NK-92 (cell line): ENCODE results near the gene CD34.
"Not testable (repeated sequence)": the region's sequence is repeated elsewhere in the genome, so short reads cannot be mapped to it uniquely, and the experiment has no call there.

Experiments
- DNase-seq: peaks from one replicate; lab custom pipeline; 2025; ENCODE audit not compliant: unreplicated experiment; lab: John Stamatoyannopoulos, UW

The CD34 gene, protein sequence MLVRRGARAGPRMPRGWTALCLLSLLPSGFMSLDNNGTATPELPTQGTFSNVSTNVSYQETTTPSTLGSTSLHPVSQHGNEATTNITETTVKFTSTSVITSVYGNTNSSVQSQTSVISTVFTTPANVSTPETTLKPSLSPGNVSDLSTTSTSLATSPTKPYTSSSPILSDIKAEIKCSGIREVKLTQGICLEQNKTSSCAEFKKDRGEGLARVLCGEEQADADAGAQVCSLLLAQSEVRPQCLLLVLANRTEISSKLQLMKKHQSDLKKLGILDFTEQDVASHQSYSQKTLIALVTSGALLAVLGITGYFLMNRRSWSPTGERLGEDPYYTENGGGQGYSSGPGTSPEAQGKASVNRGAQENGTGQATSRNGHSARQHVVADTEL

DNA sequence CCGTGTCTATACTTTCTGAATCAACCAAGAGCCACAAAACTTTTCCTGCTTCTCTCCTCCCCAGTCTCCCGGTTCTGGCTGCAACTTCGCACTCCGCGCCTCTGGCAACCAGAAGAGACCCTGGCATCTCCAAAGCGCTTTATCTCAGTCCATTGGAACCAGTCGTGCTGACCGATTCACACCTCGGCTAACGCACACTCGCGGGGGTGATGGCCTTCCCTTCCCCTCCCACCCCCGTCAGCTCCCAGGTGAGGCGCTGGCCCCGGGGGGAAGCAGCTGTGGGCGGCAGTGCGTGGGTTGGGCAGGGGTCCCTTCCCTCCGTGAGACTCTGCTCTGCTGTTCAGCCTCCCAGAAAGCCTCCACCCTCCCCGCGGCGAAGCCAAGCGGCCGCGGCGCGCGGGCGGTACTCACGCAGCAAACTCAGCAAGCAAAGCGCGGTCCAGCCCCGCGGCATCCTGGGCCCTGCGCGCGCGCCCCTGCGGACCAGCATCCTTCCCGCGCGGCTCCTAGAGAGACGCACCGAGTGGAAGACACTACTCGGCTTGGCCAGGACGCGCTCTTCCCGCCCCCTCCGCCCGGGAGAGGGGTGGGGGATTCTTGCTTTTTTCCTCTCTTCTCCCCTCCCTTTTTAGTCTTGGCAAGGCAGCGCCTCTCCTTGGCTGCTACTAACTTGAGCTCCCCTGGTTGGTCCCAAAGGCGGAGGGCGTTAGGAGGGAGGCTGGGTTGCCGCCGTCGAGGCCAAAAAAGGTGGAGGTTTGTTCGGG is at the start of gene CD34:
TSS of gene CD34 (minus strand) at position 535 of the 764 bp plus-strand sequence. CDS start at position 490, 45 bp downstream.
- no peak for DNase-seq

DNA sequence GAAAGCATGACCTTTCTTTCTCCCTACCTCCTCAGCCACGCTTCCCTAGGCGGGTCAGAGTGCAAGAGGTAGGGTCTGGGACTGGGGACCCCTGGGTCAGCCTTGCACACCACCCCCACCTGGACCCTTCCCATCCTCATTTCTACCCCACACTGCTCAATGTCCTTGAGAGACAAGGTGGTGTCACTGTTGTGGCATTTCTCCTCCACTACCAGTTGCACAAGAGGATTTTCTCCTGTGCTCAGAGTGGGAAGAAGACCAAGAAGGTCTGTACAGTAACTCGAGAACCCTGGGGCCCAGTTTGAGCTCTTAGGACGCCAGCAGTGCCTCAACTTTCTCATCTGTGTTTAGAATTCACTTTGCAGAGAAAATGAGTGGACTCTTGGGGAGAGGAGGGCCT is 49.4 kb upstream of the CD34 start:
- DNase-seq: no peak

DNA sequence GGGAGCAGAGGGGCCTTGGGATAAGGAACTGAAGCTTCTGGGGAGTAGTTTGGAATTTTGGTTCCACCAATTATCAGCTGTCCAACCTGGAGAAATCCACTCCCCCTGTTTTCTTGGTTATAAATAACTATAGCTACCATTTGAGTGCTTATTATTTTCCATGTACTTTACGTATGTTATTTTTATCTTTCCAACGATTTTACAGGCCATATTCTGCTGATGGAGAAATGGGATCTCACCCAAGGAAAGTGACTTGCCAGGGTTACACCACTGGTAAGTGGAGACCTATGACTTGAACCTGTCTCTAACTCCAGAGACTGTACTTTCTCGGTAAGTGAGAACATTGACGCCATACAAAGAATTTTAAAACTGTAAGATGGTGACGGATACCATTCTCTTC is 49.0 kb upstream of the CD34 start:
- DNase-seq: no peak

DNA sequence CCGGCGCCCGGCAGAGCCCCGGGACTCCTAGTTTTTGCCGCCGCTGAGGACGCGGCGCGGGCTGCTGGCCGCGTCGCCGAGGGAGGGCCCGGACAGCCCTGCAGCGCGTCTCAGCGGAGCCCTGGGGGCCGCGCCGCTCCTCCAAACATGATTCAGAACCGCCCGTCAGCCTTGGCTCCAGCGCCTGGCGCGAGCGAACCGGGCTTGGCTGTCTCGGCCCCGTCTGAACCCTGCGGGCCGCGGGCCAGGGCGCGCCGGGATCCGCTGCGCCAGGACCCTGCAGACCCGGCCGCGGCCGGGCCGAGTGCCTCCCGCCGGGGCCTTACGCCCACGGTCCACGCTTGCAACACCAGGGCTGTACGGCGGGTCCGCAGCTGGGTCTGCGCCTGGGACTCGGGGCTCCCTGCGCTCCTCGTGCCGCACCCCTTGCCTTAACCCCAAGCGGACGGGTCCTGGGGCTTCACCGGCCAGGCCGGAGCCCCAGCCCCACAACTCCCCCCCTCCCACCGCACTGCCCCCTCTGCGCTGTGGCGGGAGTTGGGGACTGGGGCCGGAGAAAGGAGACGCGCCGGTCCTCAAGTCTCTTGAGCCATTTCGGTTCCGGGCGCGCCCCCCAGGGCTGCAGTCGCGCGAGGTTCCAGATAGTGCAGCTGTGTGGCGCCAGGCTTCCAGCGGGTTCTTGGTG is 48.4 kb upstream of the CD34 start:
- DNase-seq: no peak

DNA sequence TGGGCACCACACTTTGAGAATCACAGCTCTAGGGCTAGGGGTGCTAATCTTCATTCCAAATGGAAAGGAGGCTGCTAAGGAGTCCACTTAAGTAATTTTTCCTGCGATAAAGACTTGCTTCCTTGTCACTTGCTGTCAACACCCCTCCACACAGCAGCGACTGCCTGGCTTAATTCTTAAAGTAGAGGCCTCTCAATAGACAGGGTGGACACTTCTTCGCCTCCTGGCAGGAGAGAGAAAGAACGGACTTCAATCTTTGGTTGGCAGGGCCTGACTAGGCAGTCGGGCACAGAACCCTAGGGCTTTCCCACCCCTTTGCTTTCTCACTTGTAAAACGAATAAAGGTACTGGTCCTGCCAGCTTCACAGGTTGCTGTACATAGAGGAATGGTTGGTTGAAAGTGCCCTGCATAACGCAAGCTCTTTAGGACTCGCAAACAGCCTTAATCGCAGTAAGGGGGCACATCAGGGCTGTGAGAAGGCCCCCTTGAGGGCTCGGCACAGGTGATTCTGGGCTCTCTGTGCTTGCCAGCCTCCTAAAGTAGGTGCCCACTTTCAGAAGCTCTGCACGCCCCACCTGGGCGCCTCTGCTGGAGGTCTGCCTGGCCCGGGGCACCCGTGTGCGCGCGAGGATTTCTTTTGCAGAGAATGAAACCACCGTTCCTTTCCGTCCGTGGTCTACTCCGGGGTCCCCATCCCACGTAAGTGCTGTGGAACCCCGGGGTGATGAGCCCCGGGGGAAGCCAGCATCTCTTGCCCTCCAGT is 47.6 kb upstream of the CD34 start:
- DNase-seq: no peak

DNA sequence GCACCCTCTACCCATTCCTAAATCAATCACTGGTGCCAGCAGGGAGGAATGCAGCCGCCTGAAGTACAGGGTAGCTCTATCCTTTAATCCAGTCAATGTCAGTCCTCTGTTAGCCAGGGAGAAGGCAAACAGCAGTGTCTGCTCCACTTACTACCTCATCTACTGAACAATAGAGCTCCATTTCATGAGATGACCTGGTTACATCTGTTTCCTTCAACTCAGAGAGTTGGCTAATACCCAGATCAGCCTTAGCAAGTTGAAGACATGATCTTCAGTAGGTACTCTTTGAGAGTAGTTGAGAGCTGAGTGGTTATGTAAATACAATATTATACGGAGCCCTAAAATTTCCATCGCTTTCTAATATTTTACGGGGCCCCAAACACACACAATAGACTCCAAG is 46.1 kb upstream of the CD34 start:
- DNase-seq: no peak

DNA sequence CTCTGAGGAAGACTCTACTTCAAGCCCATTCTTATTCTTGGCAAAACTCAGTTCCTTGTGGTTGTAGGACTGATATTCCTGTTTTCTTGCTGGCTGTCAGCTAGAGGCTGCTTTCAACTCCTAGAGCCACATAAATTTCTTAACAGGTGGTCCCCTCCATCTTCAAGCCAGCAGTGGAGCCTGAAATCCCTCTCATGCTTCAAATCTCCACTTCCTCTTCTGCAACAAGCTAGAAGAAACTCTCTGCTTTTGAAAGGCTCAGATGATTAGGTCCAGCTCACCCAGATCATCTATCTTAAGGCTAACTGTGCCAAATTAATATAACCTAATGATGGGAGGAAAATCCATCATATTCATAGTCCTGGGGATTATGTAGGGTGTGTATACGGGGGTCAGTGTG is 43.2 kb upstream of the CD34 start:
- no peak for DNase-seq

DNA sequence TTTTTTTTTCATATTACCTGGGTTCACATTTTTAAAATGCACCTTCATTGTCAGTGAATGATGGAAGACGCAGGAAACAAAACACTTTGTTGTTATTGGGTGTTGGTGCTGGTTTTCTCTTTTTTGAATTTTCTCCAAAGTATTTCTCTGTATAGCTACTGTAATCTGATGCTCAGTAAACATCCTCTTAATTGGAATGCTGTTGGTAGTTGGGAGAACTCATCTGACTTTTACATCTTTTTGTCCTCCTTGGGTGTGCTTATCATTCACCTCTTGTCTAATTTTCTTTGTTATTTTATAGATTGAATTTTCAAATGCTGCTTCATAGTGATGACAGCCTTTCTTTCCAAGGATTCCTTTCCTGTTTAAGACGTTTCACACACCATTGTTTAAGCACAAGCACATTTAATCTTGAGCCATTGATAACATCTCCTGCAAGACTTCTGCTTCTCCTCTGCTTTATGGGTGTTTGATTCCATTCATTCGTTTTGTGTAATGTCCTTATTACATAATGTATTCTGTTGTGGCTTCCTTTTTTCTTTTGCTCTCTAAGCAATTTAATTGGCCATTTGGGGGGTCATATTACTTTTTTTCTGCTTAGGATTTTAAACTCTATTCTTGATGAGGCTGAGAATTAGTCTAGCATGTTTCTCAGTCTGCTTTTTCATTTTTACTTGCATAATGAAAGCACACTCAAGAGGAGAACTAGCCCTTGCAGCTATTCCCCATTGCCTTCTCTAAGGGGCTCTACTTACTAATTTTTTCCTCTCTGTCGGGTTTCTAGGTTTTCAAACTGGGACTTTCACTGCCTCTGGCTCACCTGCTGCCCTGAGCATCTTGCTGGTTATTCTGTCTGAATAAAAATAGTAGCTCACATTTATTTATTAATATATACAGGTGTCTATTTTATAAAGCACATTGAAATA is 42.0 kb upstream of the CD34 start:
- no peak for DNase-seq

DNA sequence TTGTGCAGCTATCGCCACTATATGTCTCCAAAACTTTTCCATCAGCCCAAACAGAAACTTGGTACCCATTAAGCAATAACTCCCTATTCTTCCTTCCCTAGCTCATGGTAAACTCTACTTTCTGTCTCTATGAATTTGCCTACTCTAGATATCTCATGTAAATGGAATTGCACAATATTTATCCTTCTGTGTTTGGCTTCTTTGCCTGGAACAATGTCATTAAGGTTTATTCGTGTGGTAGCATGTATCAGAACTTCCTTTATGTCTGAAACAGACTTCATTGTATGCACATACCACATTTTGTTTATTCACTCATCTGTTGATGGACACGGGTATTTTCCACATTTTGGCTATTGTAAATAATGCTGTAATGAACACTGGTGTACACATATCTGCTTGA is 40.7 kb upstream of the CD34 start:
- no peak for DNase-seq

DNA sequence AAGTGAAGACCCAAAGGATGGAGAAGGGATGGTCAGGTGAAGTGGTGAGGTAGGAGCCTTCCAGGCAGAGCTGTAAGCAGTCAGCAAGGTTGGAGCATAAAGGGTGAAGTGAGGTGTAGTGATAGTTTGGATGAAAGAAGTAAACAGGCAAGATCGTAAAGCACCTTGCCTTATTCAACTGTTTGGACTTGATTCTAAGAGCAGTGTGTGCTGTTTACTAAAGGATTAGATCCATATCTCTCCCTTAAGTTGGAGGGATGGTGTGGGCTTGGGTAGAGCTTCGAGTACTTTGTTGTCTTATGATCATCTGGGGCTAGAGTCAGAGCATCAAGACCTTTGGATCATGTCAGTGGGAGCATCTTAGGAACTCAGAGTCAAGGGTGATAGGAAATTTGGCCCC is 39.8 kb upstream of the CD34 start:
- no peak for DNase-seq

DNA sequence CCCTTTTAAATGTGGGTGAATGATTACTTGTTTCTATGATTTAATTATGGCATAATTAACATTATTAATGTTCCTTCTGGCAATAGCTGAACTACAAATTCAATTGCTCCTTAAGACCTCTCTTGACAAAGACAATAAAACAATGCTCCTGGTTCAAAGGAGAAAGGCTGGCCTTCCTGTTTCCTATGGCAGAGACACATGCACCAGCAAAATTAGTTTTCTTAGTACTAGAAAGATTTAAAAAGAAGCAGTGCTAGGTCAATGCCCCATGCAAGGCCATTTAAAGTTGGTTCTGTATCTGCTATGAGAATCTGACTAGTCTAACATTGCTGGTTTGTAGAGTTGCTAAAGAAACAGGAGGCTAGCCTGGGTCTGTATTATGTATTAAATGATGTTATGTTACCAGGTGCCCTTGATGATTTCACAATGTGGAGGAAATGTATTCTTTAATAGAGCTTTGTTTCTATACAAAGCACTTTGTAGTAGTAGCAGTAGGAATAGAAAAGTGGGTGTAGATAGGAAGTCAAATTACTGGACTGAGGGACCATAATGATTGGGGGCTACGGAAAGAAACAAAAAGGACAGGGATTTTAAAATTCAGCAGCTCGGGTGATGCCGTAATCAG is 38.8 kb upstream of the CD34 start:
- no peak for DNase-seq

DNA sequence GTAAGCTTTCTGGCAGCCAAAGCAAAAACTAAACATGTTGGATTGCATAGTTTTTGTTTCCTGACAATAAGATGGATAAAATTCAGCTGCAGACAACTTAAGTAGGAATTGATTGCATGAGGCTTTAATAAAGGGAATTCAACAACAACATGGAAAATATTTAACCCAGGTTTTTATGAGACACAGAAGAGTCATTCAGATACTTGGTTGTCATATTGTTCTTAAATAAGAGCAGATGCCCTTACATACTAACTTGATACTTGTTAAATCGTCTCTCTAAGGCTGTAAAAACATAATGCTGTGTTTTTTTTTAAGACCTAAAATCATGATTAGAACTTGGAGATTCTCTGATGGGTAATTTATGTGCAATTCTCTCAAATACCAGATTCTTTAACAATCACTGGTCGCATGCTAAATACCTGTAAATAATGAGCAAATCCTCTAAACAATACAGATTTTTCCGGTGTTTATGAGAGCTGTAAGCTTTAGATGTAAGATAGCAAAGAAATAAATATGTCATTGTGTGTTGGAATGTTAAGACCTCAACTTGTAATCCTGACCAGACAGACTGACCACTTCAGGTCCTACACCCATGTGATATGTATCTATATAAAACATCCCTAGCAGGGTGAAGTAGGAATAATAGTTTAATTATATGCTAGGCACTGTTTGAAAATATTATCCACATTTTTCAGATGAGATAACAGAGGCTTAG is 37.8 kb upstream of the CD34 start:
- DNase-seq: no peak

DNA sequence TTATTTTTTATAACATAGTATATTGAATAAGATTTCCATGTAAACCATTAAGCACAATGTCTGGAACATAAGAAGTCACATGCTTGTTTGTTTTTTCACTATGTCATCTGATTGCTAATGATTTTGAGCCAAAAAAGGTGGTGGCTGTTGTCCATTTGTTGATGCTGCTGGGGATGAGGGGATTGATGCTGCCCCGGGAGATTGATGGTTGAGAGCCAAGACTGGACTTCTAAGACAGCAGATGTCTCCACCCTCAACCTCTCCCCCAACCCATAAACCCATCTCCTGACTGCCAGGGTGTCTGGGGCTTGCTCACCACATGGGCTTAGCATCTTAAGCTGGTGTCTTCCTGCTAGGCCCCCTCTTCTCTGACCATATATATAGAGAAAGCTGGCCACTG is 35.8 kb upstream of the CD34 start:
- DNase-seq: no peak

DNA sequence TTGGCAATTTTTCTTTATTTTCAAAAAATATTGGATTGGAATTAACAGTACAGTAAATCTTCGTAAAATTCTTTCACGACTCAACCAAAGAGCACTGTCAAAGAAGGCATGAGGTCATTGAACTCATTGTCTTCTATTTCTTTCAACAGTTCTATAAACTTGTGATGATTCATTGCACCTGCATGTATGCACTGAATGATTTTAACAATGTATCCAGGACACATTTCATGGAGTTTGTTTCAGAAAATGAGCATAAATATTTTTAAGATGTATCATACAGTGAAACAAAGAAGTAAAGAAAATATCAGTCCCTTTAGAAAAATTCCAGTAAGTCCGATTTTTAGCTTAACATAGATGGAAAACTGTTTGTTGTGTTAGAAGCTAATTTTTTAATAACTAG is 33.6 kb upstream of the CD34 start:
- DNase-seq: no peak

DNA sequence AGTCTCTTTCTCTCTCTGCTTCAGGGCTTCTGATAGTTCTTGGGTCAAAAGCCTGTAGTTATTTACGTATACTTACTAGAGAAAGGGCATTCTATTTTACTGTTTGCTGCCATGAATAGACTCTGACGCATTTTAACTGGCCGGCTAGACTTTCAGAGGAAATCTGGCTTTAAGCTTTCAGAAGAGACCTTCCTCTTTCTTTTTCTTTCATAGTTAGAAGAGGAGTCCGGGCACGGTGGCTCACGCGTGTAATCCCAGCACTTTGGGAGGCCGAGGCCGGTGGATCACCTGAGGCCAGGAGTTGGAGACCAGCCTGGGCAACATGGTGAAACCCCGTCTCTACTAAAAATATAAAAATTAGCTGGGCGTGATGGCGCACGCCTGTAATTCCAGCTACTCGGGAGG is 31.4 kb upstream of the CD34 start:
- DNase-seq: not testable (repeated sequence)

DNA sequence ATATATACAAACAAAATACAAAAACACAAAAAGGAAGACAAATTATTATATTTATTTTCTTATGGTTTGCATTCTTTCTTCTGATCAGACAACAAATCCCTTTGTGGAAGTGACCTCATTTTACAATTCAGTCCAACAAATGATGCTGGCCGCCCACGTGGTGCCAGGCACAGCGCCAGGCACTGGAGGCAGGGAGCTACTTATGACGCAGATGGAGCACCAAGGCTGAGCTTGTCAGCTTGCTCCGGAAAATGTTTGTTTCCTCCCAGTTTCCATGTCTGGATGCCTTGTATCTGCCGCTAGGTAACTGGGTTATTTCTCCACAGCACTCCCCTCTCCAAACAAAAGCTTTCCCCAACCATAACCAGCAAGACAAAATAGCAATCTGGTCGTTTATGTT is 30.7 kb upstream of the CD34 start:
- DNase-seq: no peak

DNA sequence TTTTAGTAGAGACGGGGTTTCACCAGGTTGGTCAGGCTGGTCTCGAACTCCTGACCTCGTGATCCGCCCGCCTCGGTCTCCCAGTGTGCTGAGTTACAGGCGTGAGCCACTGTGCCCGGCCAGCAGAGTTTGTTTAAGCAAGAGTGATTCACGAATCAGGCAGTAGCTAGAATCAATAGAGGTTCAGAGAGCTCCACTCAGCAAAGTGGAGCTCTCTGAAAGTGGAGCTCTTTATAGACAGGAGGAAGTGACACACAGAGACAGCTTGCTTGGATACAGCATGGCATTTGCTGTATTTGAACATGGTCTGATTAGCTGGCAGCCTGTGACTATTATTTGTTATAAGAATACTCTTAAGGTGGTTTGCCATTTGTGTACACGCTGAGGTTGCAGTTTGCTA is 27.1 kb upstream of the CD34 start:
- DNase-seq: no peak

DNA sequence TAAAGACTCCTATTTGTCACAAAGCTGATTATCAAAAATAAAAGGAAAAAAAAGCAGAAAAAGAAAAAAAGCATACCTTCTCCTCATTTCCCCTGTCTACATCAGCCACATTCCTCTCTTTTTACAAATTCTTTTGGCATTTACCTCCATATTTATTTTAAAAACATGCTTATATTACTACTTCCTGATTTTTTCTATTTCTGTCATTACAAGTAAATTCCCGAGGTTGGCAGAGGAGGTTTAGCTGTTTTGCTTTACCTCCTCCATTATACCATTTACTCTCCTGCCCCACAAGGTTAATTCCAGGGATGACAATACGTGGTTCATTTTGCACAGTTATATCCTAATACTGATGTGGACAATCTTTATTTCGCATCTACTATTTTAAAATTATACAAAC is 26.3 kb upstream of the CD34 start:
- DNase-seq: no peak

DNA sequence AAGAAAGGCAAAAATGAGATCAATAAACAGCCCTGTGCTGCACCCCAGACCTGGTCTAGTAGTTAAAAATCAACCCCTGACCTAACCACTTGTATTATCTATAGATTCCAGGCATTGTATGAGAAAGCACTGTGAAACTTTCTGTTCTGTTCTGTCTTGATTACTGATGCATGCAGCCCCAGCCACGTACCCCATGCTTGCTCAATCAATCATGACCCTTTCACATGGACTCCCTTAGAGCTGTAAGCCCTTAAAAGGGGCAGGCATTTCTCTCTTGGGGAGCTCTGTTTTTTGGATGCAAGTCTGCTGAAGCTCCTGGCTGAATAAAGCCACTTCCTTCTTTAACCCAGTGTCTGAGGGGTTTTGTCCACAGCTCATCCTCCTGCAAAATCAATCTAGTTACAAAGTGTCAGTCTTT is 24.2 kb upstream of the CD34 start:
- DNase-seq: no peak
